ENCODE data around the gene PKHD1.

GRCh38 chr6:51675020-51675921, 412.1 kb downstream of the PKHD1 start:
- no peak for TF ChIP-seq CEBPB (IDR thresholded peaks at IDR 0.05)
- no peak for TF ChIP-seq TCF12 (IDR thresholded peaks at IDR 0.05; ENCODE audit: low read depth)
- TF ChIP-seq TAF1 (IDR thresholded peaks at IDR 0.05; ENCODE audit: low read depth), result no peak
- TF ChIP-seq, protein P1, sequence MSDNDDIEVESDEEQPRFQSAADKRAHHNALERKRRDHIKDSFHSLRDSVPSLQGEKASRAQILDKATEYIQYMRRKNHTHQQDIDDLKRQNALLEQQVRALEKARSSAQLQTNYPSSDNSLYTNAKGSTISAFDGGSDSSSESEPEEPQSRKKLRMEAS (IDR thresholded peaks at IDR 0.05), result no peak
- no peak for TF ChIP-seq ZBTB7A (IDR thresholded peaks at IDR 0.05; ENCODE audit: low read depth)

Data from Ishikawa (cell line).